ENCODE data around the gene NCOR2. TPM values are rescaled to one million over a fixed set of nuclear protein-coding genes. Genes with fewer than 3 reads are reported as not detected.
A peak's percentile ranks its signal among the peaks of the same experiment; 100 is the strongest.

NCOR2 gene
- total RNA-seq, 1 donor from 2014 or later = 109 TPM

- no peaks in the 10 kb centered on the region for H3K9me3 Mint-ChIP-seq
- DNase-seq (ENCODE audit: low spot score) = no peak
- no peaks in the 10 kb centered on the region for H3K27me3 Mint-ChIP-seq (ENCODE audit: low read depth)
- H3K36me3 Mint-ChIP-seq (ENCODE audit: low read depth) = no peaks in the 10 kb centered on the region
- H3K27ac Mint-ChIP-seq = no peak overlapping the region
- H3K4me3 Mint-ChIP-seq (ENCODE audit: low read depth) = no peak overlapping the region
- intact Hi-C loops (cut with micrococcal nuclease) = loop anchor here (10.0 kb wide), 1 partner anchor 175 kb away; no protein-coding TSS in a partner anchor
- H3K4me1 Mint-ChIP-seq (ENCODE audit: low read depth) = peaks cover 4% of the 10 kb centered on the region
Measured at GRCh38 chr12:124559182-124560017, 8.0 kb downstream of the NCOR2 start.

- H3K9me3 Mint-ChIP-seq = no peaks in the 10 kb centered on the region
- H3K36me3 Mint-ChIP-seq (ENCODE audit: low read depth) = no peaks in the 10 kb centered on the region
- H3K27me3 Mint-ChIP-seq (ENCODE audit: low read depth) = no peaks in the 10 kb centered on the region
- no peak for DNase-seq (ENCODE audit: low spot score)
- H3K27ac Mint-ChIP-seq = no peak overlapping the region
- peaks cover 7% of the 10 kb centered on the region for H3K4me1 Mint-ChIP-seq (ENCODE audit: low read depth)
- H3K4me3 Mint-ChIP-seq (ENCODE audit: low read depth) = no peak overlapping the region
- intact Hi-C loops (cut with micrococcal nuclease) = no loop called here
Measured at GRCh38 chr12:124558313-124558712, 9.1 kb downstream of the NCOR2 start.

GRCh38 chr12:124557518-124558223, 9.7 kb downstream of the NCOR2 start:
- intact Hi-C loops (cut with micrococcal nuclease) = no loop called here
- DNase-seq (ENCODE audit: low spot score) = no peak
- H3K27me3 Mint-ChIP-seq (ENCODE audit: low read depth) = no peaks in the 10 kb centered on the region
- H3K4me3 Mint-ChIP-seq (ENCODE audit: low read depth) = no peak overlapping the region
- peaks cover 7% of the 10 kb centered on the region for H3K4me1 Mint-ChIP-seq (ENCODE audit: low read depth)
- no peaks in the 10 kb centered on the region for H3K9me3 Mint-ChIP-seq
- H3K27ac Mint-ChIP-seq = no peak overlapping the region
- no peaks in the 10 kb centered on the region for H3K36me3 Mint-ChIP-seq (ENCODE audit: low read depth)

- H3K36me3 Mint-ChIP-seq (ENCODE audit: low read depth) = no peaks in the 10 kb centered on the region
- intact Hi-C loops (cut with micrococcal nuclease) = no loop called here
- no peaks in the 10 kb centered on the region for H3K27me3 Mint-ChIP-seq (ENCODE audit: low read depth)
- H3K27ac Mint-ChIP-seq = no peak overlapping the region
- no peak for DNase-seq (ENCODE audit: low spot score)
- peaks cover 8% of the 10 kb centered on the region for H3K4me1 Mint-ChIP-seq (ENCODE audit: low read depth)
- H3K9me3 Mint-ChIP-seq = no peaks in the 10 kb centered on the region
- no peak overlapping the region for H3K4me3 Mint-ChIP-seq (ENCODE audit: low read depth)
Measured at GRCh38 chr12:124556896-124557501, 10.4 kb downstream of the NCOR2 start.

GRCh38 chr12:124556074-124556466, 11.3 kb downstream of the NCOR2 start:
- no peak for DNase-seq (ENCODE audit: low spot score)
- Mint-ChIP-seq H3K4me3 (ENCODE audit: low read depth) (no peak overlapping the region), H3K36me3 (ENCODE audit: low read depth) (no peaks in the 10 kb centered on the region), H3K27me3 (ENCODE audit: low read depth) (no peaks in the 10 kb centered on the region), H3K27ac (no peak overlapping the region), H3K4me1 (ENCODE audit: low read depth) (peaks cover 12% of the 10 kb centered on the region), H3K9me3 (no peaks in the 10 kb centered on the region)
- intact Hi-C loops (cut with micrococcal nuclease) = no loop called here

GRCh38 chr12:124555168-124556073, 12.0 kb downstream of the NCOR2 start:
- no peak for DNase-seq (ENCODE audit: low spot score)
- no peaks in the 10 kb centered on the region for H3K36me3 Mint-ChIP-seq (ENCODE audit: low read depth)
- no peak overlapping the region for H3K4me3 Mint-ChIP-seq (ENCODE audit: low read depth)
- no peaks in the 10 kb centered on the region for H3K9me3 Mint-ChIP-seq
- no peaks in the 10 kb centered on the region for H3K27me3 Mint-ChIP-seq (ENCODE audit: low read depth)
- H3K4me1 Mint-ChIP-seq (ENCODE audit: low read depth) = peaks cover 19% of the 10 kb centered on the region
- H3K27ac Mint-ChIP-seq = no peak overlapping the region
- intact Hi-C loops (cut with micrococcal nuclease) = no loop called here

- intact Hi-C loops (cut with micrococcal nuclease) = no loop called here
- Mint-ChIP-seq H3K36me3 (ENCODE audit: low read depth) (no peaks in the 10 kb centered on the region), H3K9me3 (no peaks in the 10 kb centered on the region), H3K4me3 (ENCODE audit: low read depth) (no peak overlapping the region), H3K27ac (no peak overlapping the region), H3K4me1 (ENCODE audit: low read depth) (peaks cover 25% of the 10 kb centered on the region), H3K27me3 (ENCODE audit: low read depth) (no peaks in the 10 kb centered on the region)
- DNase-seq (ENCODE audit: low spot score) = no peak
Measured at GRCh38 chr12:124554429-124555029, 12.9 kb downstream of the NCOR2 start.

GRCh38 chr12:124553862-124554428, 13.5 kb downstream of the NCOR2 start:
- Mint-ChIP-seq H3K27me3 (ENCODE audit: low read depth) (no peaks in the 10 kb centered on the region), H3K27ac (no peak overlapping the region), H3K4me3 (ENCODE audit: low read depth) (no peak overlapping the region), H3K4me1 (ENCODE audit: low read depth) (peaks cover 28% of the 10 kb centered on the region), H3K9me3 (no peaks in the 10 kb centered on the region), H3K36me3 (ENCODE audit: low read depth) (no peaks in the 10 kb centered on the region)
- DNase-seq (ENCODE audit: low spot score) = no peak
- intact Hi-C loops (cut with micrococcal nuclease) = no loop called here

- no peak for DNase-seq (ENCODE audit: low spot score)
- H3K27ac Mint-ChIP-seq = peak overlapping the region; percentile 55
- H3K4me3 Mint-ChIP-seq (ENCODE audit: low read depth) = no peak overlapping the region
- no peaks in the 10 kb centered on the region for H3K27me3 Mint-ChIP-seq (ENCODE audit: low read depth)
- peaks cover 5% of the 10 kb centered on the region for H3K36me3 Mint-ChIP-seq (ENCODE audit: low read depth)
- H3K4me1 Mint-ChIP-seq (ENCODE audit: low read depth) = peaks cover 45% of the 10 kb centered on the region
- no peaks in the 10 kb centered on the region for H3K9me3 Mint-ChIP-seq
- intact Hi-C loops (cut with micrococcal nuclease) = no loop called here
Measured at GRCh38 chr12:124551268-124552144, 15.9 kb downstream of the NCOR2 start.

GRCh38 chr12:124550123-124551089, 17.0 kb downstream of the NCOR2 start:
- DNase-seq (ENCODE audit: low spot score) = no peak
- Mint-ChIP-seq H3K4me3 (ENCODE audit: low read depth) (no peak overlapping the region), H3K27ac (no peak overlapping the region), H3K36me3 (ENCODE audit: low read depth) (peaks cover 5% of the 10 kb centered on the region), H3K27me3 (ENCODE audit: low read depth) (no peaks in the 10 kb centered on the region), H3K9me3 (no peaks in the 10 kb centered on the region), H3K4me1 (ENCODE audit: low read depth) (peaks cover 52% of the 10 kb centered on the region)
- intact Hi-C loops (cut with micrococcal nuclease) = no loop called here

Data from activated T-helper 2 cell treated with anti-CD3 and anti-CD28 coated beads, Interferon-gamma antibody, Interleukin-2, Interleukin-4, amounts not matched to agents 10 μg/mL and 5 μg/mL and 100 μg/mL, durations not matched to agents 14 hours and 24 hours and 36 hours (primary cell).